ENCODE results near the gene REC8.

DNA sequence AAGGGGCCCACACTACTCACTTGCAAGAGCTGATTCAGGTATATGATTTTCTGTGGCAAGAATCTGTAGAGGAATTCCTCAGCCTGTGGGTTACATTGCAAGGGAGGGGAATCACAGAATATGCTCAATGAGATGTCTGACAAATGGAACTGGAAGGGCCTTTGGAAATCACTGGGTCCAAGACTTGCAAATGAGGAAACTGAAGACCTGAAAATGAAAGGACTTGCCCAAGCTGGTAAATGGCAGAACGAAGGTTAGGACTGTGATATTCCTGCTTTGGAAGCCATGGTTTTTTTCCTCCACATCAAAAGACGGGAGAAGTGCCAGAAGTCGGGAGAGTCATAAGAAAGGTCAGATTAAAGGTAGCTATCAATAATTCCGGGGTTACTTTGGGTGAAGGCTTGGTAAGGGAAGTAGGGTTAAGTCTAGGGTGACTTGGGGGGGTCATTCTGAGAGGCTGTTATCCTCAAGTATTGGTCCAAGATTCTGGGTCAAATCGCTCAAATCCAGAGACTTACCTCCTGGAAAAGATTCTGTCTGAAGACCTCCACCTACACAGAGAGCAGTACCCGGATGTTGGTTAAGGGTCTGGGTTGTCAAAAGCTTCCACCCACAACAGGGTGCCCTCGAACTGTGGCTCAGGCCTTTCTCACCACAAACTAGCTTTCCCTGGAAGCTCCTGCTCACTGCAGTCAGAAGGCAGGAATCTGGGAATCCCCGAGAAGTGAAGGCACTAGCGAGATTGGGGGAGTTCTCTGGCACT is 26.0 kb upstream of the REC8 start:
- TF ChIP-seq, protein P1, sequence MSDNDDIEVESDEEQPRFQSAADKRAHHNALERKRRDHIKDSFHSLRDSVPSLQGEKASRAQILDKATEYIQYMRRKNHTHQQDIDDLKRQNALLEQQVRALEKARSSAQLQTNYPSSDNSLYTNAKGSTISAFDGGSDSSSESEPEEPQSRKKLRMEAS (IDR thresholded peaks at IDR 0.05; ENCODE audit: low read depth, low read length), result no peak
- TF ChIP-seq, protein P2, sequence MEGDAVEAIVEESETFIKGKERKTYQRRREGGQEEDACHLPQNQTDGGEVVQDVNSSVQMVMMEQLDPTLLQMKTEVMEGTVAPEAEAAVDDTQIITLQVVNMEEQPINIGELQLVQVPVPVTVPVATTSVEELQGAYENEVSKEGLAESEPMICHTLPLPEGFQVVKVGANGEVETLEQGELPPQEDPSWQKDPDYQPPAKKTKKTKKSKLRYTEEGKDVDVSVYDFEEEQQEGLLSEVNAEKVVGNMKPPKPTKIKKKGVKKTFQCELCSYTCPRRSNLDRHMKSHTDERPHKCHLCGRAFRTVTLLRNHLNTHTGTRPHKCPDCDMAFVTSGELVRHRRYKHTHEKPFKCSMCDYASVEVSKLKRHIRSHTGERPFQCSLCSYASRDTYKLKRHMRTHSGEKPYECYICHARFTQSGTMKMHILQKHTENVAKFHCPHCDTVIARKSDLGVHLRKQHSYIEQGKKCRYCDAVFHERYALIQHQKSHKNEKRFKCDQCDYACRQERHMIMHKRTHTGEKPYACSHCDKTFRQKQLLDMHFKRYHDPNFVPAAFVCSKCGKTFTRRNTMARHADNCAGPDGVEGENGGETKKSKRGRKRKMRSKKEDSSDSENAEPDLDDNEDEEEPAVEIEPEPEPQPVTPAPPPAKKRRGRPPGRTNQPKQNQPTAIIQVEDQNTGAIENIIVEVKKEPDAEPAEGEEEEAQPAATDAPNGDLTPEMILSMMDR (IDR thresholded peaks at IDR 0.05; ENCODE audit: low read depth, low read length), result no peak
- TF ChIP-seq POLR2A (IDR thresholded peaks at IDR 0.05; ENCODE audit: extremely low read depth, insufficient read length) (no peak), MYC (IDR thresholded peaks at IDR 0.05; ENCODE audit: low read depth, low read length) (no peak)
